Measurements from ENCODE around the gene HSPB1. TPM values are rescaled to one million over a fixed set of nuclear protein-coding genes. Genes with fewer than 3 reads are reported as not detected.
"Not testable (repeated sequence)": the region's sequence is repeated elsewhere in the genome, so short reads cannot be mapped to it uniquely, and the experiment has no call there.

Gene HSPB1
- total RNA-seq, 1 experiment from 2014 or later: 202 TPM

DNA sequence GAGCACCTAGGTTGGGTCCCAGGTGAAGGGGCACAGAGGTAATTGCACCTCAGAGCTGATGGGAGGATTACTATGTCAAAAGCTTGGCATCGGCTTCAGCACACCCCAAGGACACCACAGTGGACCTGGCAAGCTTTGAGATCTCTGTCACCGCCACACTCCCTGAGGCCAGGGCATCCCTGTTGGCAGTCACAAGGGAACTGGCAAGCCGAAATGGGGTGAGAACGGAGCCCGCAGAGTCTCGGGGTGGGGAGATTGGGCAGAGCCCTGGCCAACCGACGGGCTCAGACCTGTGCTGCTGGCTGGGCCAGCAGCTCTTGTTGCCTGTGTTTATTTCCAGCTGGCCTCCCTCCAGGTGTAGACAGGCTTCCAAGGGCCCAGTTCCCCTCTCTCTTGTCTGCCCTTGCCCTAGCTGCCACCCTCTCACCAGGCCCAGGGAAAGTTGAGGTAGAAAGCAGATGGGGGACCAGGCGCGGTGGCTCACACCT is 2.5 kb downstream of the HSPB1 start:
- Mint-ChIP-seq H3K4me1 (peaks cover 23% of the 10 kb centered on the region), H3K36me3 (peaks cover 8% of the 10 kb centered on the region), H3K4me3 (no peak overlapping the region), H3K27ac (no peak overlapping the region), H3K9me3 (peaks cover 8% of the 10 kb centered on the region), H3K27me3 (ENCODE audit: low read depth) (peaks cover 20% of the 10 kb centered on the region)
- TF ChIP-seq ZNF232 (CRISPR knock-in tag; IDR thresholded peaks at IDR 0.05): no peak
- no peak for TF ChIP-seq RORB (CRISPR knock-in tag; IDR thresholded peaks at IDR 0.05)
- no peak for TF ChIP-seq ZNF396 (CRISPR knock-in tag; IDR thresholded peaks at IDR 0.05; ENCODE audit: borderline replicate concordance)
- TF ChIP-seq, protein P1, sequence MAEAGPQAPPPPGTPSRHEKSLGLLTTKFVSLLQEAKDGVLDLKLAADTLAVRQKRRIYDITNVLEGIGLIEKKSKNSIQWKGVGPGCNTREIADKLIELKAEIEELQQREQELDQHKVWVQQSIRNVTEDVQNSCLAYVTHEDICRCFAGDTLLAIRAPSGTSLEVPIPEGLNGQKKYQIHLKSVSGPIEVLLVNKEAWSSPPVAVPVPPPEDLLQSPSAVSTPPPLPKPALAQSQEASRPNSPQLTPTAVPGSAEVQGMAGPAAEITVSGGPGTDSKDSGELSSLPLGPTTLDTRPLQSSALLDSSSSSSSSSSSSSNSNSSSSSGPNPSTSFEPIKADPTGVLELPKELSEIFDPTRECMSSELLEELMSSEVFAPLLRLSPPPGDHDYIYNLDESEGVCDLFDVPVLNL (CRISPR knock-in tag; IDR thresholded peaks at IDR 0.05; ENCODE audit: borderline replicate concordance, low read depth): no peak
- TF ChIP-seq FOXJ3 (CRISPR knock-in tag; IDR thresholded peaks at IDR 0.05; ENCODE audit: borderline replicate concordance): no peak
- TF ChIP-seq ZNF219 (CRISPR knock-in tag; IDR thresholded peaks at IDR 0.05; ENCODE audit: borderline replicate concordance): no peak
- TF ChIP-seq ELF4 (CRISPR knock-in tag; IDR thresholded peaks at IDR 0.05; ENCODE audit: low read depth): no peak
- ChIA-PET CTCF (interaction anchor here (0.7 to 4.8 kb wide), 3 partner anchors 9 to 22 kb away, joined by 4 to 30 read pairs (median 12); no protein-coding TSS in a partner anchor), POLR2A (no interaction called here)
- ATAC-seq (no peak), DNase-seq (ENCODE audit: low spot score) (no peak)

DNA sequence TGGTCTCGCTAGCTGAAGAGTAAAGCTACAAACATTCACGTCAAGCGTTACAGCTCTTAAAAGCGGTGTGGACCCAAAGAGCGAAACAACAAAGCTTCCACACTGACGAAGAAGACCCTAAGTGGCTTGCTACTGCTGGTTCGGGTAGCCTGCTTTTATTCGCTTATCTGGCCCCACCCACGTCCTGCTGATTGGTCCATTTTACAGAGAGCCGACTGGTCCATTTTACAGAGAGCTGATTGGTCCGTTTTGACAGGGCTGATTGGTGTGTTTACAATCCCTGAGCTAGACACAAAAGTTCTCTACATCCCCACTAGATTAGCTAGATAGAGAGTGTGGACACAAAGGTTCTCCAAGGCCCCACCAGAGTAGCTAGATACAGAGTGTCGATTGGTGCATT is 6.4 kb downstream of the HSPB1 start:
- H3K4me3 Mint-ChIP-seq; H3K27me3 Mint-ChIP-seq (ENCODE audit: low read depth); H3K36me3 Mint-ChIP-seq; H3K27ac Mint-ChIP-seq; H3K9me3 Mint-ChIP-seq; DNase-seq (ENCODE audit: low spot score); ATAC-seq: not testable (repeated sequence)
- POLR2A ChIA-PET: interaction anchor here (0.6 kb wide), 1 partner anchor 16 kb away, joined by 3 read pairs; no protein-coding TSS in a partner anchor
- peak; percentile 59 for TF ChIP-seq NFYB (CRISPR knock-in tag; conservative IDR thresholded peaks at IDR 0.05; ENCODE audit: low read depth)
- peaks cover 23% of the 10 kb centered on the region for H3K4me1 Mint-ChIP-seq
- CTCF ChIA-PET: interaction anchor here (0.7 to 1.0 kb wide), 3 partner anchors 9 to 442 kb away, joined by 3 to 4 read pairs (median 3); no protein-coding TSS in a partner anchor

DNA sequence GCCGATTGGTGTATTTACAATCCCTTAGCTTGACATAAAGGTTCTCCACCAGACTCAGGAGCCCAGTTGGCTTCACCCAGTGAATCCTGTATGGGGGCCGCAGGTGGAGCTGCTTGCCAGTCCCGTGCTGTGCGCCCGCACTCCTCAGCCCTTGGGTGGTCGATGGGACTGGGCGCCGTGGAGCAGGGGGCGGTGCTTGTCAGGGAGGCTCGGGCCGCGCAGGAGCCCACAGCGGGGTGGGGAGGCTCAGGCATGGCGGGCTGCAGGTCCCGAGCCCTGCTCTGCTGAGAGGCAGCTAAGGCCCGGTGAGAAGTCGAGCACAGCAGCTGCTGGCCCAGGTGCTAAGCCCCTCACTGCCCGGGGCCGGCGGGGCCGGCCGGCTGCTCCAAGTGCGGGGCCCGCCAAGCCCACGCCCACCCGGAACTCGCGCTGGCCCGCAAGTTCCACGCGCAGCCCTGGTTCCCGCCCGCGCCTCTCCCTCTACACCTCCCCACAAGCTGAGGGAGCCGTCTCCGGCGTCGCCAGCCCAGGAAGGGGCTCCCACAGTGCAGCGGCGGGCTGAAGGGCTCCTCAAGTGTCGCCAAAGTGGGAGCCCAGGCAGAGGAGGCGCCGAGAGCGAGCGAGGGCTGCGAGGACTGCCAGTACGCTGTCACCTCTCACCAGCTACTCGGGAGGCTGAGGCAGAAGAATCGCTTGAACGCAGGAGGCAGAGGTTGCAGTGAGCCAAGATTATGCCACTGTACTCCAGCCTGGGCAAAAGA is 7.0 kb downstream of the HSPB1 start:
- H3K4me1 Mint-ChIP-seq: peaks cover 19% of the 10 kb centered on the region
- not testable (repeated sequence) for H3K4me3 Mint-ChIP-seq; H3K9me3 Mint-ChIP-seq; H3K27ac Mint-ChIP-seq; ATAC-seq; DNase-seq (ENCODE audit: low spot score); H3K36me3 Mint-ChIP-seq; H3K27me3 Mint-ChIP-seq (ENCODE audit: low read depth)
- ChIA-PET CTCF (interaction anchor here (0.7 to 1.0 kb wide), 3 partner anchors 8 to 443 kb away, joined by 3 to 4 read pairs (median 3); no protein-coding TSS in a partner anchor), POLR2A (interaction anchor here (0.6 kb wide), 2 partner anchors 80 to 200 kb away, joined by 3 to 4 read pairs; no protein-coding TSS in a partner anchor)

DNA sequence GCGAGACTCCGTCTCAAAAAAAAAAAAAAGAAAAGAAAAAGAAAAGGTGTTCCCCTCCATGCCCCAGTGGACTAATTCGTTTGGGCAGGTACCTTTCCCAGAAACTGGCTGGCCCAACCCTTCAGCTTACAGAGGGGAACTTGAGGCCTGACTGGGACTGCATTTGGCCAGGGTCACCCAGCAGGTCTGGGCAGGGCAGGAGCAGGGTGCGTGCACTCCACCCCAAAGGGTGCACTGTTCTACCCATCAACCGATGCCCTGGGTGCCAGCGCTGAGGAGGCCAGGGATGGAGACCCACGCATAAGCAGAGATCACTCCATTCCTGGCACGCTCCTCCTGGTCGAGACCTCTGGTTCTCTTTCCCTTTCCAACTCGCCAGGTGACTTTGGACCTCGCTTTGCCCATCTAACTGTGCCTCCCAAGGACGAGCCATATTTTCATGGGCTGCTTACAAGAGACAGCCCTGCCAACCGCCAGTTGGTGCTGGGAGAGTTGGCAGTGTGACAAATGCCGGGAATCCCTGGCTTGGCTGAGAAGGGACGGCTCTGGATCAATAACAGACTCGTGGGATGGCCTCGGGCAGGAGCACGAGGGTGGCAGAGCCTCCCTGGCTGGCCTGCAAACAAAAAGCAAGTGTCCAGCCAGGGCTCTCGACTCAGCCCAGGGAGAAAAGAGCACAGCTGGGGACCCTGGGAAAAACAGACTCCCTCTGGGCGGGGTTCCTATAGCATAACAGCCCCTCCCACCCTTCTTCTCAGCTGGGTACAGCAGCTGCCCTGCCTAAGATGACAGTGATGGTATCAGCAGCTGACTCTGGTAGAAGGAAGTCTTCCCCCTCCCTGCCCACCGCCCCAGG is 7.9 kb downstream of the HSPB1 start:
- ChIA-PET POLR2A (interaction anchor here (0.6 kb wide), 1 partner anchor 80 kb away, joined by 3 read pairs; no protein-coding TSS in a partner anchor), CTCF (interaction anchor here (0.9 to 1.2 kb wide), 2 partner anchors 11 to 48 kb away, joined by 3 to 5 read pairs; no protein-coding TSS in a partner anchor)
- Mint-ChIP-seq H3K27me3 (ENCODE audit: low read depth) (no peaks in the 10 kb centered on the region), H3K27ac (no peak overlapping the region), H3K9me3 (peaks cover 5% of the 10 kb centered on the region; the same call in 1 of the 2 replicates), H3K36me3 (no peaks in the 10 kb centered on the region; the same call in 1 of the 2 replicates), H3K4me3 (no peak overlapping the region), H3K4me1 (peaks cover 15% of the 10 kb centered on the region)
- DNase-seq (ENCODE audit: low spot score): no peak
- TF ChIP-seq GABPB1 (CRISPR knock-in tag; IDR thresholded peaks at IDR 0.05) (no peak), FOXK1 (CRISPR knock-in tag; IDR thresholded peaks at IDR 0.05) (no peak), CBFB (CRISPR knock-in tag; IDR thresholded peaks at IDR 0.05; ENCODE audit: low read depth) (no peak), ESRRA (CRISPR knock-in tag; IDR thresholded peaks at IDR 0.05; ENCODE audit: borderline replicate concordance) (no peak), FOXJ3 (CRISPR knock-in tag; IDR thresholded peaks at IDR 0.05; ENCODE audit: borderline replicate concordance) (no peak), ETV6 (CRISPR knock-in tag; IDR thresholded peaks at IDR 0.05) (no peak), ELF4 (CRISPR knock-in tag; IDR thresholded peaks at IDR 0.05; ENCODE audit: low read depth) (no peak)
- TF ChIP-seq, protein P2, sequence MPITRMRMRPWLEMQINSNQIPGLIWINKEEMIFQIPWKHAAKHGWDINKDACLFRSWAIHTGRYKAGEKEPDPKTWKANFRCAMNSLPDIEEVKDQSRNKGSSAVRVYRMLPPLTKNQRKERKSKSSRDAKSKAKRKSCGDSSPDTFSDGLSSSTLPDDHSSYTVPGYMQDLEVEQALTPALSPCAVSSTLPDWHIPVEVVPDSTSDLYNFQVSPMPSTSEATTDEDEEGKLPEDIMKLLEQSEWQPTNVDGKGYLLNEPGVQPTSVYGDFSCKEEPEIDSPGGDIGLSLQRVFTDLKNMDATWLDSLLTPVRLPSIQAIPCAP (CRISPR knock-in tag; IDR thresholded peaks at IDR 0.05): no peak
- TF ChIP-seq, protein P3, sequence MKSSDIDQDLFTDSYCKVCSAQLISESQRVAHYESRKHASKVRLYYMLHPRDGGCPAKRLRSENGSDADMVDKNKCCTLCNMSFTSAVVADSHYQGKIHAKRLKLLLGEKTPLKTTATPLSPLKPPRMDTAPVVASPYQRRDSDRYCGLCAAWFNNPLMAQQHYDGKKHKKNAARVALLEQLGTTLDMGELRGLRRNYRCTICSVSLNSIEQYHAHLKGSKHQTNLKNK (CRISPR knock-in tag; IDR thresholded peaks at IDR 0.05): no peak
- TF ChIP-seq, protein P4, sequence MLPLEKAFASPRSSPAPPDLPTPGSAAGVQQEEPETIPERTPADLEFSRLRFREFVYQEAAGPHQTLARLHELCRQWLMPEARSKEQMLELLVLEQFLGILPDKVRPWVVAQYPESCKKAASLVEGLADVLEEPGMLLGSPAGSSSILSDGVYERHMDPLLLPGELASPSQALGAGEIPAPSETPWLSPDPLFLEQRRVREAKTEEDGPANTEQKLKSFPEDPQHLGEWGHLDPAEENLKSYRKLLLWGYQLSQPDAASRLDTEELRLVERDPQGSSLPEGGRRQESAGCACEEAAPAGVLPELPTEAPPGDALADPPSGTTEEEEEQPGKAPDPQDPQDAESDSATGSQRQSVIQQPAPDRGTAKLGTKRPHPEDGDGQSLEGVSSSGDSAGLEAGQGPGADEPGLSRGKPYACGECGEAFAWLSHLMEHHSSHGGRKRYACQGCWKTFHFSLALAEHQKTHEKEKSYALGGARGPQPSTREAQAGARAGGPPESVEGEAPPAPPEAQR (CRISPR knock-in tag; IDR thresholded peaks at IDR 0.05): no peak
- TF ChIP-seq, protein P5, sequence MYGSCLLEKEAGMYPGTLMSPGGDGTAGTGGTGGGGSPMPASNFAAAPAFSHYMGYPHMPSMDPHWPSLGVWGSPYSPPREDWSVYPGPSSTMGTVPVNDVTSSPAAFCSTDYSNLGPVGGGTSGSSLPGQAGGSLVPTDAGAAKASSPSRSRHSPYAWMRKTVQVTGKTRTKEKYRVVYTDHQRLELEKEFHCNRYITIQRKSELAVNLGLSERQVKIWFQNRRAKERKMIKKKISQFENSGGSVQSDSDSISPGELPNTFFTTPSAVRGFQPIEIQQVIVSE (CRISPR knock-in tag; IDR thresholded peaks at IDR 0.05; ENCODE audit: borderline replicate concordance): no peak
- no peak for ATAC-seq

DNA sequence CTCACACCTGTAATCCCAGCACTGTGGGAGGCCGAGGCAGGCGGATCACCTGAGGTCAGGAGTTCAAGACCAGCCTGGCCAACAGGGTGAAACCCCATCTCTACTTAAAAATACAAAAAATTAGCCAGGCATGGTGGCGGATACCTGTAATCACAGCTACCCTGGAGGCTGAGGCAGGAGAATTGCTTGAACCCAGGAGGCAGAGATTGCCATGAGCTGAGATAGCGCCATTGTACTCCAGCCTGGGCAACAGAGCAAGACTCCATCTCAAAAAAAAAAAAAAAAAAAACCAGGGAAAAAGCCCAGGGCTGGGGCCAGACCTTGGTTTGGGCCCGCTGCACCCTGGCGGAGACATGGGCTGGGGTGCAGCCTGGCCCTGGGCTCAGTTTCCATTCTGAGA is 9.4 kb downstream of the HSPB1 start:
- ChIA-PET CTCF (interaction anchor here (0.6 to 4.3 kb wide), 6 partner anchors 9 to 291 kb away, joined by 3 to 90 read pairs (median 3); no protein-coding TSS in a partner anchor), POLR2A (interaction anchor here (0.7 kb wide), 3 partner anchors 17 to 75 kb away, joined by 3 to 8 read pairs (median 6); partner anchors contain the start of gene YWHAG)
- not testable (repeated sequence) for H3K27me3 Mint-ChIP-seq (ENCODE audit: low read depth); DNase-seq (ENCODE audit: low spot score); H3K9me3 Mint-ChIP-seq; H3K4me3 Mint-ChIP-seq; H3K36me3 Mint-ChIP-seq; H3K27ac Mint-ChIP-seq; H3K4me1 Mint-ChIP-seq; ATAC-seq

Measured in WTC11 (cell line).